ENCODE results near the gene DDN.

DDN gene

DNA sequence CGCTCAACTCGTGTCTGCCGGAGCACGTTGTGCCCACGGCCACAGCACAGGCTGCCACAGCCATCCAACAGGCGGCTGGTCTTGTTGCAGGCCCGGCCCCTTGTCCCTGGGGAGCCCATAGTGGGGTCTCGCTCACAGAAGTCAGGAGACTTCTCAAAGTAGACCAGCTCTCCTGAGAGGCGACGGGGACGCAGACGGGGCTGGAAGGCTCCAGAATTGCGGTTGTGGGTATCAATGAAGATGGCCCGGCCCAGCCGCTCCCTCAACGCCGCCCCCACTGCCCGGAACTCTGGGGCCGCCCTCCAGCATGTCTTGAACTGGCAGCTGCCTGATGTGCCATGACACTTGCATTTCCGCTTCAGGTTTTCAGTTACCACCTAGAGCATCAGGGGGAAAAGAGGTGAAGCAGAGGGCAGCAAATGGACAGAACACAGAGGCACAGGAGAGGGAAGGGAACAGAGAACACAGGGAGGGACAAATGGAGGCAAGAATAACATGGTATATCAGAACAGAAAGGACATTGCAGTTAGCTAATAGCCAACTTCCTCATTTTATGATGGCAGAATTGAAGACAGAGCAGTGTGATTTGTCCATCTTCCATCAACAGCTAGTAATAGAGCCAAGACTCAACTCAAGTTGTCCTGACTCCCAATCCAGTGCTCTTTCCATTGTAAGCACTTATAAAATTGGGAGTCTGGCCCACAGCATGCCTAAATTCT, 32.8 kb downstream of the DDN start:
- no peak for DNase-seq (ENCODE audit: low spot score)

GRCh38 chr12:48965298-48965838, 33.8 kb downstream of the DDN start:
- DNase-seq (ENCODE audit: low spot score) = no peak

- no peak for DNase-seq (ENCODE audit: low spot score)
Observed at GRCh38 chr12:48961801-48962200, 37.4 kb downstream of the DDN start.

DNA sequence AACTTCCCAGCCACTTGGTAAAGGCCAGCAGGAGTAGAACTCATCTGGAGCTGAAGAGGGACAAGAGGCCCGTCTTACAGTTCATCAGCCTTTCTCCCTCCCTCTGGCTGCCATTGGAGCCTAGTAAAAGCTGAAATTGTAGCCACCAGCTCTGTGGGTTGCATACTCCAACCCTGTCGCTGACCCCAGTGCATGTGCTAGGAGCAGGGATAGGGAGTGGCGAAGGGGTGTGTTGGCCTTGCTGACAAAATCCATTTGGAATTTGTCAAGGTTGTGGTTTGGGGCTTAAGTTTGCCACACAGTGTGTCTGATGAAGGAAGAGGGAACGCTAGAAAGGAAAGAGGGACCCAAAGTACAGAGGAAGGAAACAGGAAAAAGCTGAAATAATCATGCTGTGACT, 37.8 kb downstream of the DDN start:
- no peak for DNase-seq (ENCODE audit: low spot score)

DNA sequence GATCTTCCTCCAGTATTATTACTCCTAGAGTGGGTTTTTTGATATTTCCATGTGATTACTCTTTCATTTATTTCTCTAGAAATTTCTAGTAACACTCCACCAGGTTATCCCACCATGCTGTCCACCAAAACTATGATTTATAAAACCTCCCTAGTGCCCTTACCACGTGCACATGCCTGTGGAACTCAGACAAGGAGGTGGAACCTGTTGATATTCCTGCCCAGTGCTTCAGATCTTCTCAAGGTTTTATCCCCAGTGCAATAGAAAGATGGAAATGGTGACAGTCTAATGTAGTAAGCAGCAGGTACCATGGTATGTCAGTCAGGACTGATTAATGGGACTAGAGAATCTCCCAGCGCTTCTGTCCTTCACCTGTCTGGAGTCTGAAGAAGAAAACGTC, 38.3 kb downstream of the DDN start:
- DNase-seq (ENCODE audit: low spot score) = no peak

GRCh38 chr12:48958049-48958388, 41.2 kb downstream of the DDN start:
- DNase-seq (ENCODE audit: low spot score) = peak; percentile 11

DNA sequence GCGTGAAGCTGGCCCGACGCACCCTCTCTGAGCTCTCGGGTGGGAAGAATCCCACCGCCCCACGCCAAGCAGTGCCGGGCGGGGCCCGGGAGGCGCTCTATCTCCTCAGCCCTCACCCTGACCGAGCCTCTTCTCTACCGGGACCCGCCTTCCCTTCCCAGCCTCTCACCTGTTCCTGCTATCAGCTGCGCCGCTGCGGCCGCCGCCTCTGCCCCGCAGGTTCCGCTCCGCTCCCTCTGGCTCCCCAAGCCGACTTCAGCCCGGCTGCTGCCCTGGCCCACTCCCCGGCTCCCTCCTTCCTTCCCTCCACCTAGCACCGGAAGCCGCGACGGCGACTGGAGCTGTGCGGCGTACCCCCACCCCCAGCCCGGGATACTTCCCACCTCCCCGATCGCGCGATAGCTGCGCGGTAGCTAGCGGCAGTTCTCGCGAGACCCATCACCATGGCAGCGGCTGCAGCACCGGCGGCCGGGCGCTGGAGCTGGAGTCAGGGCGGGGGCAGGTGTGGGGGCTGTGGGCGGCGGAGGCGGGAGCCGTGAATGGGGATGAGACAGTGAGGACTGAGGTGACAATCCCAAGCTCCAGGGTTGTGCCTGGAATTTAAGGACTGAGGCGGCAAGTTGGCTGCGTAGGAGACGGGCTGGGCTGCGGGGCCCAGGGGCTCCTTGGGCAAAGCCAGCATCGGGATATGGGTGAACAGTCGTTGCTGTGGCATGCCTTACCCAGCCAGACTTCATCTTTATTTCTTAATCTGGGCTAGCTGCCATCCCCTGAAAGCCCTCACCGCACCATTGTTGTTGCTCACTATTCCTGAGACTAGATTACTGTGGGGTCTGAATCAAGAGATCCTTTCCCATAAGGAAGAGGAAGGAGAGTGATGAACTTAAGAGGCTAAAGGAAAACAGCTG, 41.8 kb downstream of the DDN start, which contains the start of gene ARF3:
ARF3 (minus strand) TSS at position 347 of the 908 bp plus-strand sequence. CDS start 16,392 bp downstream, outside the sequence.
- DNase-seq (ENCODE audit: low spot score) = peak; percentile 92

- peak; percentile 90 for DNase-seq (ENCODE audit: low spot score)
Observed at GRCh38 chr12:48956279-48957140, 42.7 kb downstream of the DDN start.

DNA sequence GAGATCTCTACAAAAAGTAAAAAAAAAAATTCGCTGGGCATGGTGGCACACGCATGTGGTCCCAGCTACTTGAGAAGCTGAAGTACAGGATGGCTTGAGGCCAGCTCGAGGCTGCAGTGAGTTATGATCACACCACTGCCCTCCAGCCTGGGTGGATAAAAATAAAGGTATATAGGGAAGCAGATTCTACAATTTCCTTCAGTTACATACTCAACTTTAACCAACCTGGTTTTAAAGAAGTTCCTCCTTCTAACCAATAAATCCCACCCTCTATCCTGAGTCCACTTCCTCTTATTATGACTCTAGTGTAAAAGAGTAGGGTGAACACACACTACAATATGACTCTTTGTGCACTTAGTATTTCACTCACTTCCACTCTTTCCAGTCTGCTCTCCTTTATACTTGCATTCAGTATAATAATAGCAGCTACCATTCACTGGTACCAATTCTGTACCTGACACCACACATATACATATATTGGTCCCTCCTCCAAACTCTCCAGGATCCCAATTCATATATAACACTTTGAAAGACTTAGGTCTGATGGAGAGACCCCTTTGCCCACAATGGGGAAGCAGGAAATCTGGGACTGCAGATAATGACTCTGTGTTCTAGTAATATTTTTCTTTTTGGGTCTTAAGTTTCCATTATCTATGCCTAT, 44.2 kb downstream of the DDN start:
- no peak for DNase-seq (ENCODE audit: low spot score)

- peak; percentile 32 for DNase-seq (ENCODE audit: low spot score)
Observed at GRCh38 chr12:48954061-48954460, 45.1 kb downstream of the DDN start.

GRCh38 chr12:48952691-48953090, 46.5 kb downstream of the DDN start:
- DNase-seq (ENCODE audit: low spot score) = no peak

GRCh38 chr12:48947727-48948126, 51.4 kb downstream of the DDN start:
- no peak for DNase-seq (ENCODE audit: low spot score)

DNA sequence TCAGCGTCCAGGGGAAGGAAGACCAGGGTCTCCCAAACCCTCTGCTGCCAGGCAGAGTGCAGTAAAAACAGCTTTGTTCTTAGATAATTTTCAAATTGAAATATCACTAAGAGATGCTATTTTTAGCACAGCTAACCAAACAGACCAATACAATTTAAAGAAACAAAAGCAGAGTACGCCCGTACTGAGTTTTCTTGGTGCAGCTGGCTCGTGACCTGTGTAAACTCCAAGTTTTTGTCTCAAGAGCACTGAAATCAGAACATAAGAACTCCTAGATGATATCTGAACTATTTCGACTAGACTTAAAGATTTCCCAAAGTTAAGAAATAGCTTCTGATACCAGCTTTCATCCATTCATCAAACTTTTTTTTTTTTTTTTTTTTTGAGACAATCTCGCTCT, 52.2 kb downstream of the DDN start:
- DNase-seq (ENCODE audit: low spot score) = no peak

- DNase-seq (ENCODE audit: low spot score) = no peak
Observed at GRCh38 chr12:48946205-48946604, 53.0 kb downstream of the DDN start.

Data from putamen (tissue), 1 donor.